NCI-H1105 treated with DMSO at 0.1 percent for 48 hours (cell line): Measurements from ENCODE around the gene ATCAY.
"Not testable (repeated sequence)": the region's sequence is repeated elsewhere in the genome, so short reads cannot be mapped to it uniquely, and the experiment has no call there.

Source experiments
- DNase-seq: peaks from one replicate; lab custom pipeline; 2025; lab: John Stamatoyannopoulos, UW

The ATCAY gene

GRCh38 chr19:3902317-3902973 lies 22.0 kb downstream of the ATCAY start:
- no peak for DNase-seq

GRCh38 chr19:3904233-3904632 lies 23.7 kb downstream of the ATCAY start:
- no peak for DNase-seq

GRCh38 chr19:3907626-3908265 lies 27.3 kb downstream of the ATCAY start:
- DNase-seq: no peak

- DNase-seq: no peak
Measured at GRCh38 chr19:3908266-3909054, 28.0 kb downstream of the ATCAY start.

GRCh38 chr19:3910105-3910504 lies 29.6 kb downstream of the ATCAY start:
- DNase-seq: no peak

- DNase-seq: no peak
Measured at GRCh38 chr19:3914199-3914598, 33.7 kb downstream of the ATCAY start.

- no peak for DNase-seq
Measured at GRCh38 chr19:3916033-3916432, 35.5 kb downstream of the ATCAY start.

GRCh38 chr19:3919793-3920192 lies 39.3 kb downstream of the ATCAY start:
- DNase-seq: no peak

- no peak for DNase-seq
Measured at GRCh38 chr19:3923096-3923758, 42.7 kb downstream of the ATCAY start.

GRCh38 chr19:3923912-3924311 lies 43.4 kb downstream of the ATCAY start:
- DNase-seq: no peak

GRCh38 chr19:3931041-3931440 lies 50.6 kb downstream of the ATCAY start:
- DNase-seq: no peak

GRCh38 chr19:3932931-3933810 lies 52.7 kb downstream of the ATCAY start, which contains the start of gene NMRK2:
Gene NMRK2, plus strand, starts transcription at chr19:3933069. Its CDS starts 603 bp downstream, at chr19:3933672.
- no peak for DNase-seq

GRCh38 chr19:3936506-3937442 lies 56.3 kb downstream of the ATCAY start:
- no peak for DNase-seq

- not testable (repeated sequence) for DNase-seq
Measured at GRCh38 chr19:3938300-3938950, 57.9 kb downstream of the ATCAY start.

- no peak for DNase-seq
Measured at GRCh38 chr19:3942790-3943409, 62.4 kb downstream of the ATCAY start.

GRCh38 chr19:3944018-3944721 lies 63.7 kb downstream of the ATCAY start:
- no peak for DNase-seq

GRCh38 chr19:3945838-3946237 lies 65.4 kb downstream of the ATCAY start:
- DNase-seq: no peak

GRCh38 chr19:3947316-3947933 lies 66.9 kb downstream of the ATCAY start:
- not testable (repeated sequence) for DNase-seq
